ENCODE data around the gene PPP4R4. TPM values are rescaled to one million over a fixed set of nuclear protein-coding genes. Genes with fewer than 3 reads are reported as not detected.

The PPP4R4 gene
- total RNA-seq, 1 donor from 2014 or later = 25.5 TPM

- H3K4me1 ChIP-seq = peaks cover 12% of the 10 kb centered on the region
- H3K4me3 Mint-ChIP-seq = no peak overlapping the region
- H3K9me3 Mint-ChIP-seq = no peaks in the 10 kb centered on the region
- H3K4me2 ChIP-seq = no peak overlapping the region
- H3K36me3 ChIP-seq = no peaks in the 10 kb centered on the region
- H3K27ac ChIP-seq = peak overlapping the region; percentile 38
- DNase-seq (ENCODE audit: low spot score) = no peak
- no peak for TF ChIP-seq EZH2 (IDR thresholded peaks at IDR 0.05)
- TF ChIP-seq CTCF (IDR thresholded peaks at IDR 0.05) = no peak
- no peak for TF ChIP-seq EZH2phosphoT487 (IDR thresholded peaks at IDR 0.05)
- no peak overlapping the region for H2AFZ ChIP-seq (replicated peaks)
- no peak overlapping the region for H3K27ac Mint-ChIP-seq
- H3K27me3 ChIP-seq = no peaks in the 10 kb centered on the region
- no peaks in the 10 kb centered on the region for H3K79me2 ChIP-seq (ENCODE audit: low read depth)
- peaks cover 2% of the 10 kb centered on the region for H3K27me3 Mint-ChIP-seq (ENCODE audit: insufficient read depth, low read depth)
- H3K9me3 ChIP-seq (ENCODE audit: low read depth) = no peaks in the 10 kb centered on the region
- H3K4me3 ChIP-seq = no peak overlapping the region
- H3K9ac ChIP-seq = peak overlapping the region; percentile 25
- peaks cover under 1% of the 10 kb centered on the region for H3K4me1 Mint-ChIP-seq
- no peaks in the 10 kb centered on the region for H4K20me1 ChIP-seq (ENCODE audit: low read depth)
- H3K36me3 Mint-ChIP-seq = peaks cover 3% of the 10 kb centered on the region
- no peaks in the 10 kb centered on the region for H3F3A ChIP-seq (ENCODE audit: low read depth)
Observed at GRCh38 chr14:94278731-94279130, 104.6 kb downstream of the PPP4R4 start.

- DNase-seq (ENCODE audit: low spot score) = no peak
- Histone ChIP-seq H3K27ac (no peak overlapping the region), H4K20me1 (ENCODE audit: low read depth) (no peaks in the 10 kb centered on the region), H3K27me3 (no peaks in the 10 kb centered on the region), H3F3A (ENCODE audit: low read depth) (no peaks in the 10 kb centered on the region), H3K9me3 (ENCODE audit: low read depth) (no peaks in the 10 kb centered on the region), H3K9ac (no peak overlapping the region), H3K36me3 (no peaks in the 10 kb centered on the region), H3K4me3 (no peak overlapping the region), H3K79me2 (ENCODE audit: low read depth) (no peaks in the 10 kb centered on the region), H3K4me2 (no peak overlapping the region), H3K4me1 (peaks cover 7% of the 10 kb centered on the region), H2AFZ (replicated peaks) (no peak overlapping the region)
- no peak for TF ChIP-seq EZH2phosphoT487 (IDR thresholded peaks at IDR 0.05)
- no peak for TF ChIP-seq CTCF (IDR thresholded peaks at IDR 0.05)
- no peak for TF ChIP-seq EZH2 (IDR thresholded peaks at IDR 0.05)
- Mint-ChIP-seq H3K4me1 (peaks cover 6% of the 10 kb centered on the region), H3K27ac (no peak overlapping the region), H3K27me3 (ENCODE audit: insufficient read depth, low read depth) (peaks cover 2% of the 10 kb centered on the region), H3K9me3 (no peaks in the 10 kb centered on the region), H3K4me3 (no peak overlapping the region), H3K36me3 (no peaks in the 10 kb centered on the region)
Observed at GRCh38 chr14:94282991-94283723, 109.0 kb downstream of the PPP4R4 start.

GRCh38 chr14:94284221-94284620, 110.1 kb downstream of the PPP4R4 start:
- peak overlapping the region; percentile 55 for H3K27ac Mint-ChIP-seq
- peaks cover 6% of the 10 kb centered on the region for H3K4me1 Mint-ChIP-seq
- no peak overlapping the region for H3K4me3 Mint-ChIP-seq
- no peak overlapping the region for H2AFZ ChIP-seq (replicated peaks)
- H3K36me3 Mint-ChIP-seq = no peaks in the 10 kb centered on the region
- no peak overlapping the region for H3K4me3 ChIP-seq
- H3K27me3 ChIP-seq = no peaks in the 10 kb centered on the region
- H3K9me3 Mint-ChIP-seq = no peaks in the 10 kb centered on the region
- no peaks in the 10 kb centered on the region for H3K9me3 ChIP-seq (ENCODE audit: low read depth)
- H3F3A ChIP-seq (ENCODE audit: low read depth) = no peaks in the 10 kb centered on the region
- no peaks in the 10 kb centered on the region for H3K79me2 ChIP-seq (ENCODE audit: low read depth)
- no peak overlapping the region for H3K9ac ChIP-seq
- TF ChIP-seq CTCF (IDR thresholded peaks at IDR 0.05) (no peak), EZH2 (IDR thresholded peaks at IDR 0.05) (no peak), EZH2phosphoT487 (IDR thresholded peaks at IDR 0.05) (no peak)
- no peak overlapping the region for H3K4me2 ChIP-seq
- peaks cover 2% of the 10 kb centered on the region for H3K27me3 Mint-ChIP-seq (ENCODE audit: insufficient read depth, low read depth)
- DNase-seq (ENCODE audit: low spot score) = peak; percentile 23
- H3K36me3 ChIP-seq = no peaks in the 10 kb centered on the region
- H4K20me1 ChIP-seq (ENCODE audit: low read depth) = no peaks in the 10 kb centered on the region
- H3K4me1 ChIP-seq = peaks cover 6% of the 10 kb centered on the region
- H3K27ac ChIP-seq = no peak overlapping the region
